ENCODE data around the gene MAPK10.
"Not testable (repeated sequence)": the region's sequence is repeated elsewhere in the genome, so short reads cannot be mapped to it uniquely, and the experiment has no call there.

The MAPK10 gene

DNA sequence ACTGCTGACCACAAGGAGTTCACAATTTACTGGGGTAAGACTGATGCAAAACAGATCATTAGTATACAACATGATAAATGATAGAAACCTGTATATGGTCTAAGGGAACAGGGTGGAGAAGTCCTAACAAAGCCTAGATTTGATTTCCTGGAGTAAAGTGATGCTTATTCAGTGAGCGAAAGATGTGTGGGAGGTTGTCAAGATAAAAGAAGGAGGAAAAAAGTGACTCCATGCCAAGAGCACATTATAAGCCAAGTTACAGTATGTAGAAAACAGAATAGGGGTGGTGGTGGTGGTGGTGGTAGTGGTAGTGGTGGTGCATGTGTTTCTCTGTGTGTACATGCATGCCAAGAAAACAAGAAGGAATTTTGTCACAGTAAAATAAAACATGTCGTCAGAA is 325.2 kb downstream of the MAPK10 start:
- no peak for DNase-seq (ENCODE audit: low read depth in 3 of 3)

DNA sequence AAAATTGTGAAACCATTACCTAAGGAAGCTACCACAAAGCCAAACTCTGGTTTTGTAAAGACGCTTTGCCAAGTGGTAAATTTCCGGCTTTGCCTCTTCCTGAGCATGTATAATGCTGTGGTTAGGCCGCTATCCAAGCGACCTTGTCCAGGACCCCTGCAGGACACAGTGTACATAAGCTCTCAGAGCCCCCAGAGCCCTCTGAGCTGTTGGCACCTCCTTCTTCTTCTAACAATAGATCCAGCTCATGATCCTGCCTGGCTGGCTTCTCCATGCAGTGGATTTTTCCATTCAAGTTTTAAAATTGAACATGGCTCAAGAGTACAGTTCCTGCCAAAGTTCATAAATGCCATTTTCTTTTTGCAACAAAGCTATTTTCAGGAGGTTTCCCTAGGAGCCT is 326.7 kb downstream of the MAPK10 start:
- DNase-seq (ENCODE audit: low read depth in 3 of 3): no peak

DNA sequence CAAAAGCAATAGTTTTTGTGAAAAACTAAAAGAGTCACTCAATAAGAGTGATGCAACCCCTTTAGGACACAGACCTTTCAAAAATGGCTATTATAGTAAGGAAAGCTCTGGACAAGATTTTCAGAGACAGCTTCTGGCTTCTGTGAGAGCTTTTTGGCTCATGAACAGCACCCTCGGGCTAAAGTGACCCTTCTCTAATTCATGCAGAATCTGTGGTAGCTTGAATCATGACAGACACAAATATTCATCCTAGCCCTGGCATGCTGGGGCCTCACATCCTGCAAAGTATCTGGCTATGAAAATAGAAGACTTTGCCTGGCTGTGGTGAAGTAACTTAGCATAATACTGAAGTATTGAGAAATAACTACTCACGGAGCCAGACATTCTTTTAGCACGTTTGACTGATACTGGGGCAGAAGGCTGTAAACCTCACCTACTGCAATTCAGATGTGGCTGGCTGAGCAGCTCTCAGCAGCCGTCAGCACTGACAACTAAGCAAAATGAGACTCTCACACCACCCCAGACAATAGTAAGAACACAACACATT is 327.3 kb downstream of the MAPK10 start:
- DNase-seq (ENCODE audit: low read depth in 3 of 3): no peak

DNA sequence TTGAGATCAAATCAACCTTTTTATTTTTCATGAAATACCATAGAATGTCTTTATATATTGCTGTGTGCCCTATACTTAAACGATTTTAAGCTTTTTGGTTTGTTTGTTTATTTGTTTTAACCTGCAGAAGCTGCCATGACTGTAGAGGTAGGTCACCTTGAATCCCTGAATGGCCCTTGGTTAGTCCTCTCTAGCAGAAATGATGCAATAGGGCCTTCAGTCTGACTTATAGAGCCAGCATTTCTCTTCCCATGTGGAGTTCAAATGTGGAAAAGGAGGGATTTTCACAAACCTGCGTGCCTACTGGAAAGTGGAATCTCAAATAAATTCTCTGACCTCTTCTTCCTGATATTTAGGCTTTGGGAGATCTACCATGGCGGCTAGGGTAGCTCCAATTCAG is 327.9 kb downstream of the MAPK10 start:
- no peak for DNase-seq (ENCODE audit: low read depth in 3 of 3)

DNA sequence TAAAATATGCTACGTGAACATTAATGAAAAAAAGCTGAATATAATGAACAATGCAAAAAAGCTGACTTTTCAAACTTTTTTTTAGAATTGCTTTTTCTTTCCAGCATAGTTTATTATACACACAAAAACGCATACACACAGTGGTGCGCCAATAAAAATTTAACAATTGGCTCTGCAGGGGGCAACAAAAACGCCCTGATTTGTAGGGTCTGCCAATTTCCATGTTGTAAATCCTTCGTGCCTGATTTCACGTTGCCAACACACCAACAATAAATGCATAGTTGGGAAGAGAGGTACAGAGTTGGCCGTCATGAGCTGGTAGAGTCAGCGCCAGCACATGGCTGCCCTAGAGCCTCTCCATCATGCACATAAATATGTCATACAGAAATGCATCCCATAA is 333.1 kb downstream of the MAPK10 start:
- DNase-seq (ENCODE audit: low read depth in 3 of 3): no peak

DNA sequence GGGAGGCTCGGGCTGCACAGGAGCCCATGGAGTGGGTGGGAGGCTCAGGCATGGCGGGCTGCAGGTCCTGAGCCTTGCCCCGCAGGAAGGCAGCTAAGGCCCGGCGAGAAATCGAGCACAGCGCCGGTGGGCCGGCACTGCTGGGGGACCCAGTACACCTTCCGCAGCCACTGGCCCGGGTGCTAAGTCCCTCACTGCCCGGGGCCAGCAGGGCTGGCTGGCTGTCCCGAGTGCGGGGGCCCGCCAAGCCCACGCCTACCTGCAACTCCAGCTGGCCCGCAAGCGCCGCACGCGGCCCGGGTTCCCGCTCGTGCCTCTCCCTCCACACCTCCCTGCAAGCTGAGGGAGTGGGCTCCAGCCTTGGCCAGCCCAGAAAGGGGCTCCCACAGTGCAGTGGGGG is 338.2 kb downstream of the MAPK10 start:
- DNase-seq (ENCODE audit: low read depth in 3 of 3): not testable (repeated sequence)

DNA sequence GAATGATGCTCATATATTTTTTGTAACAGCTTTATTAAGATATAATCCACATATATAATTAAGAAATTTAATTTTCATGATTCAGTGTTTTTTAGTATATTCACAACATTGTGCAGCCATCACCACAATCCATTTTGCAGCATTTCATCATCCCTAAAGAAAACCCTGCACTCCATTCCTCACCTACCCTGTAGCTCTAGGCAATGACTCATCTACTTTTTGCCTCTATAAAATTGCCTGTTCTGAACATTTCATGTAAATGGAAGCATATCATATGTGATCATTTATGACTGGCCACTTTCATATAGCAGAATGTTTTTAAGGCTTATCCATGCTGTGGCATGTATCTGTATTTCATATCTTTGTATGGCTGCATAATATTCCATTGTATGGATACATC is 339.9 kb downstream of the MAPK10 start:
- DNase-seq (ENCODE audit: low read depth in 3 of 3): no peak

DNA sequence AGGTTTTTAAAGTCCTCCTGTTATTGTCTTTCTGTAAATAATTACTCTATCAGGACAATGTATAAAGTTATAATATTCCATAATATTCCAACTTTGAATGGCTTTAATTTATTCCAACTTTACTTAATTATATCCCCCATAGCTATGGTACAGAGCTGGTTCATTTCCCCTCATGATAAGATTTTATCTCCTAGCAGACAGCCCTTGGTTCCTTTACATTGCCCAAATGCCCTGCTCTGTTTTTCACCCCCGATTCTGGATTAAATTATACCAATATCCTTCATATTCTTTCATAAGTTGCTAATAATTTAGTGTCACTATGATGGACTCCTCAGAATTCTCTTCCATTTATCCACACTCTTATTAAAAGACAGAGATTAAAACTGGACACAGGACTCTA is 340.5 kb downstream of the MAPK10 start:
- DNase-seq (ENCODE audit: low read depth in 3 of 3): no peak

DNA sequence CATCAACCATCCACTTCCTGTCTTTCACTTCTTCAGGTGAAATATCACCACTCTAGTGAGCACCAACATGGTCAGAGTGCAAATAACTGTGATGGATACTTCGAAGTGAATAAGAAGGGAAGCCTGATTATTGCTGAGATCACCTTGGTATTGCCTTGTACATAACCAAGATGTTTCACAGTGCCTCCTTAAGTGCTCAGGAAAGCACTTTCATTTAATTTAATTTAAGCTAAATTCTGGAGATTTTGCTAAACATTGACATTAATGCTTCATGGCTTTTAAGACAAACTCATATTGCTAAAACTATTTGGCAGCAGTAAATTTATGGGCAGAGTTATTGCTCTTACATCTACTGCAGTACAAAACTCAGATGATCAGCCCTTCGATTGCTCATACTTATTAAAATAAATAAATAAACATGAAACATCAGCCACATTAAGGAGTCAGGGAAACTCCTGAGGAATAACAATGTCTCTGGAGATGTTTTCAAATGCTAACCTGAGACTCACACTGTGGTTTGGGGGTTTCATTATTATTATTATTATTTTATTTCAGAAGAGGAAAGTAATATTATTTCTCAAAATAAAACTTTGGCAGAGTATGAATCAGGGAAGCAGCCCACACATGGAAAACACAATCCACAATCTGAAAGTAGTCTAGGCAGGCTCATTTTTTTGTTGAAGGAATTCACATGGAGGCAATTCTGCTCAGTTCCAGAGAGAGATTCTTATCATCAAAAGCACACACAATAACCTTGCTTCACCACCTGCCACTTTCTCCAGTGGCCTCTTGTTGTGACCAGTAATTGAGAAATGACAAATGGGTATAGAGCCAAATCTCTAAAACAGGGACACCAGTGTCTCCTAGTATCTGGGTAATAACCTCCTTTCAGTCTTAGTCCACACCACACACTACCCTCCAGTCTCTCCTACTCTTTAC is 344.2 kb downstream of the MAPK10 start:
- no peak for DNase-seq (ENCODE audit: low read depth in 3 of 3)

DNA sequence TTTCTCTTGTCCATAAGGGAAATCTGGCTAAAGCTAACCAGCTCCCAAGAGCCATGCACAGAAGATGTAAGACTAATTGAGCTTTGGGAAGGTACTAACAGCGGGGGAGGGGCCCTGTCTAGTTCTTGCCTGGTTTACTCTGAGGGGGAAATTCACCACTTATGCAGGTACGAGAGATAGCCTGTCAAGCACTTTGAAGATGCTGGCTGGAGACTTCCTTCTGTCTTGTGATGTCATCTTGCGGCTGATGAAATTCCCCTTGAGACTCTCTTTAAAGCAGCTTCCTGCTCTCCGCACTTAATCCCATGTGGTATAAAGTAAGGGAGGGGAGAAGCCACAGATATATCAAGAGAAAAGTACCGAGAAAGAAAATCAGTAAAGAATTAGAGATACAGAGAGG is 345.3 kb downstream of the MAPK10 start:
- no peak for DNase-seq (ENCODE audit: low read depth in 3 of 3)

DNA sequence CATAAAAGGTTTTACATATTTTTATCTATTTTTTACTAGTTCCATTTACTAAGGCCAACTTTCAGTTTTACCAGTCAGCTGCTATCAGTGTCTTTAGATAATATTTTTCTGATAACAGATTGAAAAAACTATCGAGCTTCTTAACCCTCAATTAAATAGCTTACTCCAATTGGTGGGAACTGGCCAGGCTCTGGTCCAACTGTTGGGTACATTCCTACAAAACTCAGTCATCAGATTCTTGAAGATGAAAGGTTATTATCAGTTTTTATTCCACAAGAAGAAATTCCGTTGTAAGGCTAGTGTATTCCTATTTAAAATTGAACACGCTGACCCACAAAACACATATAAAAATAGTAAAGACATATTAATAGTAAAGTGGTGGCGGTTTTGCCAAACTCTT is 346.2 kb downstream of the MAPK10 start:
- DNase-seq (ENCODE audit: low read depth in 3 of 3): no peak

DNA sequence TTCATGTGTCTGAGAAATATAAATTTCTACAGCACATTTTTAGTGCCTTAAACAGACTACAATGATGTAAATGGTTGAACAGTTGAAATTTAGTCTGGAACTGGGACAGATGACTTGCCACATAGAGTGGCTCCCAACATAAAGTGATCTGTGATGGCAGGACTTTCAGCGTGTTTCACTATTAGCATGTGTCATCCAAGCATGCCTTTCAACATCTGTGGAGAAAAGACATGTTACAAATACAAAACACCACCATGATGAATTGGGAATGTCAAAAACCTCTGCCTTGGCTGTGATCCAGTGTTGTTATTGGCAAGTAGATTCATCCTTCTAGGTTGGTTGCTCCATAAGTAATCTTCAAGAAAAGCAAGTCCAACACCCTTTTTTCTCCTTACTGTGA is 348.7 kb downstream of the MAPK10 start:
- DNase-seq (ENCODE audit: low read depth in 3 of 3): no peak

DNA sequence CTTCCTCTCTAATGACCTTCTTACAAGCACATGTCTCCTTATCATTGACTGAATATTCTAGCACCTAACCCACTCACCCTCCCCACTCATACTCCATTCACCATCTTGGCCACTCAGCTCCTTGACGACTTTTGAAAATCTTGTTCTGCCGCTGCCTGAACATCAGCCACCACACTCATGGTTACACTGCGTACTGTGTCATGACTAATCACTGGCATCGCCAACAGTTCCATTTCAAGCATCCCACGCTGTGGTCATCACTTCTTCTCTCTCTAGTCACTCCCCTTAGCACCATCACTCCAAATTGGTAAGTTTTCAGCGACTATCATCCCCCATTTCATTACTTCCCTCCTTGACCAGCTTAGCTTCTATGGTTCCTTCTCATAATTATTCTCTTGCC is 352.8 kb downstream of the MAPK10 start:
- DNase-seq (ENCODE audit: low read depth in 3 of 3): no peak

DNA sequence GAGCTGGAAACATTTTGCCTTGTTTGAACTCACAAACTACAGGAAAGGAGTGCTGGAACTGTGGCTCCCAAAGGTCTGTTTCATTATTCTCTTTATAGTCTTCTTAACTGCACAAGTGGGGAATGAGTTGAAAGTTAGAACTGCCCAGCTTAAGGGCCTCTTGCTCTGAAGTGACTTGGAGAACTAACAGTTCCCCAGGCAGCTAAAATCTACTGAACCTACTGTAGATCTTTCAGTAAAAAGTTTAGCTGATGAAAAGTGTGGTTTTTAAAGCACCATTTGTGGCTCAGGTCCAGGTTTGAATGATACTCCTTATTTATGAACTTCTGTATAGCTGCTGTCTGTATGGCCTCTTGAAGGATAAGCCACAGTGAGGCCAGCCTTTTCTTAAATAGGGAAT is 353.8 kb downstream of the MAPK10 start:
- DNase-seq (ENCODE audit: low read depth in 3 of 3): no peak

DNA sequence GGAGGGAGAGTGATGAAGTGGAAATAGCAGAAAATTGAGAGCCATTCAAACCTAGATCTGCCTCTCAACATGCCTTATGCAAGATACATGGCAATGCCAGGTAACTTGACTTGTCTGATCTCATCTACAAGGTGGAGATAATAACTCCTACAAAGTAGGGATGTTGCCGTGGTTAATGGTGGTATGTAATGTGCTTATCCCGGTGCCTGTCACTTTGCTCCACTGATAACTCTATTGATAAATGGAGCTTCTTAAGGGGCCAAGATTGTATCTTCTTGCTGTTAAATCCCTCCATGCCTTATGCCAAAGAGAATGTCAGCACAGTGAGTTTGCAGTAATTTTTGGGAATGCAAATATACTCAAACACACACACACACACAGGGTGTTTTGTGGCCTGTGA is 355.8 kb downstream of the MAPK10 start:
- no peak for DNase-seq (ENCODE audit: low read depth in 3 of 3)

DNA sequence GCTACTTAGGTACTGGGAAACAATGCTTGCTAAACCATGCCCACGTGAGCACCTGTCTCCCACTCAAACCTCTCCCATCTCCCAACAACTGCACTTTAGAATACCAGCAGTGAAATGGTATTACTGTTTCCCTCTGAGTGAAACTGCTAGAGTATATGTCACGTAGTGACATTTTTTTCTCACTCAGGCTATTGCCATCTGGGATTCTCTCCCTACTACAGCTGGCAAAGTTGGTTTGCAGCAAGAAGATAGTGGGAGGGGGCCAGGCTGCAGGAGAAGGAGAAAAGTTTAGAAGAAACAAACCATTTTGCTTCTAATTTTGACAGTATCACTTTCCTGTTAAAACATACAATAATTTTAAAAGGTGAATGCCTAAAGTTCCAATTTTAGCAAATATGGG is 358.3 kb downstream of the MAPK10 start:
- DNase-seq (ENCODE audit: low read depth in 3 of 3): no peak

DNA sequence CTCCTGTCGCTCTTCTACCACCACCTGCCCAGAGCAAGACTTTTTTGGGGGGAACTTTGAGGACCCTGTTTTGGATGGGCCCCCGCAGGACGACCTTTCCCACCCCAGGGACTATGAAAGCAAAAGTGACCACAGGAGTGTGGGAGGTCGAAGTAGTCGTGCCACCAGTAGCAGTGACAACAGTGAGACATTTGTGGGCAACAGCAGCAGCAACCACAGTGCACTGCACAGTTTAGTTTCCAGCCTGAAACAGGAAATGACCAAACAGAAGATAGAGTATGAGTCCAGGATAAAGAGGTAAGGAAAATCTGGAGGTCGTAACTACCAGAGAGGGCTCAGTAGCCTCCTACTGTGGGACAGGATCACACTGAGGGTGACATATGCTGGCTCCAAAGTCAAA is 364.5 kb downstream of the MAPK10 start:
- no peak for DNase-seq (ENCODE audit: low read depth in 3 of 3)

DNA sequence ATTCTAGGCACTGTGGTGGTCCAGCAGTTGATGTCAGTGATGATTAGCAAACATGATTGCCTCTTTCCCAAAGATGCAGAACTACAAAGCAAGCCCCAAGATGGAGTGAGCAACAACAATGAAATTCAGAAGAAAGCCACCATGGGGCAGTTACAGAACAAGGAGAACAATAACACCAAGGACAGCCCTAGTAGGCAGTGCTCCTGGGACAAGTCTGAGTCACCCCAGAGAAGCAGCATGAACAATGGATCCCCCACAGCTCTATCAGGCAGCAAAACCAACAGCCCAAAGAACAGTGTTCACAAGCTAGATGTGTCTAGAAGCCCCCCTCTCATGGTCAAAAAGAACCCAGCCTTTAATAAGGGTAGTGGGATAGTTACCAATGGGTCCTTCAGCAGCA is 365.3 kb downstream of the MAPK10 start:
- no peak for DNase-seq (ENCODE audit: low read depth in 3 of 3)

DNA sequence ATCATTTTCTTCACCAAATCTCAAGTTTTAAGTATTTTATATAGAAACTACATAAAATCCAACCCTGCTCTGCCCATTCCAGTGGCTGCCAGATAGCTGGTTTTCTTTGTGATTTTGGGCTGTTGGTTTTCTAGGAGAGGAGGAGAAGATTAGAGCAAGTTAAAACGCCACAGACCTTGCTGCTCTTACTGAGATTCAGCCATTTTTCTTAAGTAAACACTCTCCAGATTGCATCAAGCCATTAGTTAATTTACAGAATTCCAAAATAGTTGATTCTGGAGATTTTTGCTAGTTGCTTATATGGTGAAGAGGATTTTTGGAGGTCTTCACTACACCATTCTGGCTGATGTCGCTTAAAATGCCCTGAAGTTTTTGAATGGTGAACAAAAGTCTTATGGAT is 366.2 kb downstream of the MAPK10 start:
- DNase-seq (ENCODE audit: low read depth in 3 of 3): no peak

DNA sequence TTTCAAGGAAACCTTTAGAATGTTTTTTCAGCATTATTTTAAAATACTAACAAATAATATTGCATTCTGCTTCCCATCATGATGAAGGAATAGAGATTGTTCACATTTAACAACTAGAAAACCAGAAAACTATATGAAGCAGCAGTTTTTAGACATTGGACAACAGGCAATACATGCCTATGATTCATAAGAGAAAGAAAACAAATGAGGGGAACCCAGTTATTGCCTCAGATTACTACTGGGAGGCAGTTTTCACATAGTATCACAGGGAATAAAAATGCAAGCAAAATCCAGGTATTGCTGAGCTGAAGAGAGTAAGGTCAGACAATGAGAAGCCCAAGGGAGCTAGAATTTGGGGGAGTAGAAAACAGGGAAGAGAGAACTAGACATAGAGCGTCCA is 373.6 kb downstream of the MAPK10 start:
- no peak for DNase-seq (ENCODE audit: low read depth in 3 of 3)

DNA sequence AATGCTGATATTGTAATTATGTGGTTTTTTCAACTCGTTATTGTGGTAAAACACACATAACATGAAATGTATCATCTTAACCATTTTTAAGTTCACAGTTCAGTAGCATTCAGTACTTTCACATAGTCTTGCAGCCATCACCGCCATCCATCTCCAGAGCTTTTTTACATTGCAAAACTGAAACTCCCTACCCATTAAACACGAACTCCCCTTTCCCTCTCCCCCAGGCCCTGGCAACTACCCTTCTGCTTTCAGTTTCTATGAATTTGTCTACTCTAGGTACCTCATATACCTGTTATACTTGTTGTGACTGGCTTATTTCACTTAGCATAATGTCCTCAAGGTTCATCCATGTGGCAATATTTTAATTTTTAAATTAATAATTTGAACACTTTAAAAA is 380.6 kb downstream of the MAPK10 start:
- no peak for DNase-seq (ENCODE audit: low read depth in 3 of 3)

DNA sequence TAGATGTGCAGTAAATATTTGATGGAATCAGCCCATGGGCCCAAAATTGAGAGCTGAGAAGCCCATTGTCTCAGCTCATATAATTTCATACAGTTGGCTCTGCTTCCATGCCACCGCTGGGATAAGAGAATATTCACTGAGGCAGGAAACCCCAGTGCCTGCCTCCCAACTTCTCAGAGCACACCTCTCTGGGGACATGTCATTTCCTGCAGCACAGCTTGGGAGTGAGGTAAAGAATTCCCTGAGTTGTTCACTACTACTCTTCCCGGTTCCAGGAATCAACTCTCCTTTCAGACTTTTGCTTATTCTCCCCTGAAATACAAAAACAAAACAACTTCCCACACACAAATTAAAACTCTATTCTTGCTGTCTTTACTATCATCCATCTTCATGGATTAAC is 389.3 kb downstream of the MAPK10 start:
- no peak for DNase-seq (ENCODE audit: low read depth in 3 of 3)

DNA sequence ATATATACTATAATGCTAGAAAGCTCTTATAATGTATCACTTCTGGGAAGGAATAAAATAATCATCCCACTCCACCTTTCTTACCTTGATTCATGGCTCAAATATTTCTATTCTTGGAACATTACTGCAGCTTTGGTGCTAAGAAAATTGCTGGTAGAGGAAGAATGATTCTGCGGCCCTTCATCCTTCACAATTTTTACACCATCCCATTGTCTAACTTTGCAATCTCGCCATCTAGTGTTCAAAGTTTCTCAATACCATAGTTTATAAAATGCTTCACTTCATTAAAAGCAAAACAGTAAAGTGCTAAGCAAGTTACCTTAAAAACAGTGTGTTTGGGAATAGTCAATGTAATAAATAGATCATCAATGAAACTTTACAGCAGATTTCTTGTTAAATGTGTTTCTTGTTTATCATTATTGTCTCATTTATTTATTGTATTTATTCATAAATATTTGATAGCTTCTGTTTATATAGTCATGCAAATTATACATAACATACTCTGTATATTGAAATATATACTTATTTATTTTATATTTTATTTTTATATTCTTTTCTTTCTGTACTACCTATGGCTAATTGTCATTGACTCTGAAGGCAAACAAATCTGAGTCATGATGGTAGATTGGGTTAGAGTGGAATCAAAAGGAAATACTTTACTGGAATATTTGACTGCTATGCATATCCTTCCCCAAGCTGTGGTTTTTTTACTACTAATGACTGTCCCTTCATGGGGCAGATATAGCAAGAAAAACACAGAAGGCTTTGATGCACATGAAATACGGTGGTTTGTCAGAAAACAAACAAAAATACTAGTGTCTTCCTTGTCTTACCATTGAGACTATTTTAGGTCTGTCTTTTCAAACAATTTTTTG is 390.7 kb downstream of the MAPK10 start:
- no peak for DNase-seq (ENCODE audit: low read depth in 3 of 3)

Data from stimulated activated CD4-positive, alpha-beta T cell treated with anti-CD3 and anti-CD28 coated beads, TNF-alpha, amount 100 ng/mL, for 24 hours (primary cell).